Vagina (tissue), 2 donors: Measurements from ENCODE around the gene GPRC5C.

Experiments used
- CTCF ChIP-seq, 3 experiments: fragments of 450-650 bp in 2 of 3; fragments of 200-600 bp in 1 of 3; sonication (generic) in 1 of 3; IDR thresholded peaks; one replicate each; pipeline ENCODE4 v1.5.1; 2017 to 2019; ENCODE audit warnings: antibody characterized with exemption in 3 of 3, mild to moderate bottlenecking in 2 of 3, moderate library complexity in 2 of 3
- POLR2A ChIP-seq, 2 donors: fragments of 450-650 bp; IDR thresholded peaks; one replicate each; pipeline ENCODE4 v1.6.1; 2017; ENCODE audit warnings: antibody characterized with exemption in 2 of 2, mild to moderate bottlenecking in 2 of 2, moderate library complexity in 2 of 2

- TF ChIP-seq CTCF (IDR thresholded peaks at IDR 0.05) (no peak), POLR2A (IDR thresholded peaks at IDR 0.05) (no peak)
Observed at GRCh38 chr17:74443516-74444296, 11.8 kb downstream of the GPRC5C start.
